MM.1S (cell line): ENCODE measurements around the gene SCN1A.

Experiments
- DNase-seq: peaks from one replicate; pipeline ENCODE4 v3.0.0-alpha.2; 2015
- H2AFZ ChIP-seq: fragments of 300-600 bp; sonication (generic); 2 replicates; pipeline ENCODE4 v1.6.0; 2016; ENCODE audit warnings: antibody characterized with exemption, low read length
- H3F3A ChIP-seq: fragments of 300-600 bp; sonication (generic); 2 replicates; pipeline ENCODE4 v1.6.1; 2016; ENCODE audit warnings: mild to moderate bottlenecking, antibody characterized with exemption, low read length, moderate library complexity, mixed read lengths; ENCODE audit not compliant: insufficient read depth
- H3K27ac ChIP-seq: fragments of 300-600 bp; sonication (generic); 2 replicates; pipeline ENCODE4 v1.5.1; 2016; ENCODE audit warnings: mild to moderate bottlenecking, low read length
- H3K27me3 ChIP-seq: fragments of 300-600 bp; sonication (generic); replicated peaks from 2 replicates; pipeline ENCODE4 v1.6.0; 2016; ENCODE audit warnings: low read length; ENCODE audit not compliant: insufficient read depth
- H3K36me3 ChIP-seq: fragments of 300-600 bp; sonication (generic); replicated peaks from 2 replicates; pipeline ENCODE4 v1.6.1; 2016; ENCODE audit warnings: mild to moderate bottlenecking, low read length, mixed read lengths; ENCODE audit not compliant: insufficient read depth
- H3K4me1 ChIP-seq: fragments of 300-600 bp; sonication (generic); 2 replicates; pipeline ENCODE4 v1.6.1; 2016; ENCODE audit warnings: low read length, mixed read lengths
- H3K4me2 ChIP-seq: fragments of 300-600 bp; sonication (generic); 2 replicates; pipeline ENCODE4 v1.6.0; 2016; ENCODE audit warnings: low read depth, low read length
- H3K4me3 ChIP-seq: fragments of 300-600 bp; sonication (generic); 2 replicates; pipeline ENCODE4 v1.5.1; 2016; ENCODE audit warnings: low read length, mixed read lengths
- H3K79me2 ChIP-seq: fragments of 300-600 bp; sonication (generic); 2 replicates; pipeline ENCODE4 v1.6.1; 2016; ENCODE audit warnings: mixed run types, low read length, mixed read lengths
- H3K9ac ChIP-seq: fragments of 300-600 bp; sonication (generic); 2 replicates; pipeline ENCODE4 v1.6.1; 2016; ENCODE audit warnings: low read length, mixed read lengths
- H3K9me2 ChIP-seq: fragments of 300-600 bp; sonication (generic); replicated peaks from 2 replicates; pipeline ENCODE4 v1.6.1; 2016; ENCODE audit warnings: mild to moderate bottlenecking, low read length, mixed read lengths; ENCODE audit not compliant: insufficient read depth
- H3K9me3 ChIP-seq: fragments of 300-600 bp; sonication (generic); replicated peaks from 2 replicates; pipeline ENCODE4 v1.6.1; 2016; ENCODE audit warnings: mild to moderate bottlenecking, low read length, mixed read lengths; ENCODE audit not compliant: insufficient read depth
- H4K20me1 ChIP-seq: fragments of 300-600 bp; sonication (generic); 2 replicates; pipeline ENCODE4 v1.6.1; 2016; ENCODE audit warnings: mild to moderate bottlenecking, low read length, moderate library complexity, mixed read lengths; ENCODE audit not compliant: insufficient read depth
- EZH2 ChIP-seq: fragments of 300-600 bp; sonication (generic); optimal IDR thresholded peaks from 2 replicates; pipeline ENCODE3; 2017; ENCODE audit warnings: low read depth, mild to moderate bottlenecking, antibody characterized with exemption, low read length, mixed read lengths
- EZH2phosphoT487 ChIP-seq: fragments of 300-600 bp; sonication (generic); IDR thresholded peaks from 2 replicates; pipeline ENCODE4 v1.6.1; 2018; ENCODE audit warnings: antibody characterized with exemption, low read length
- TF ChIP-seq, protein P1 (sequence below): fragments of 300-600 bp; sonication (generic); IDR thresholded peaks from 2 replicates; pipeline ENCODE4 v1.5.1; 2016; ENCODE audit warnings: antibody characterized with exemption, low read length, mixed read lengths

The SCN1A gene

GRCh38 chr2:166115589-166115988 lies 12.2 kb downstream of the SCN1A start:
- H3F3A ChIP-seq: no peaks in the 10 kb centered on the region; the same call in 1 of the 2 replicates
- peak; percentile 75 for DNase-seq
- peak overlapping the region; percentile 20; the same call in 1 of the 2 replicates for H3K9ac ChIP-seq
- peak overlapping the region; percentile 95 for H3K4me2 ChIP-seq
- no peaks in the 10 kb centered on the region for H3K27me3 ChIP-seq
- H3K79me2 ChIP-seq: no peaks in the 10 kb centered on the region
- H3K27ac ChIP-seq: peak overlapping the region; percentile 55; the same call in 1 of the 2 replicates
- no peak for TF ChIP-seq EZH2
- no peak for TF ChIP-seq EZH2phosphoT487
- TF ChIP-seq, protein P1, sequence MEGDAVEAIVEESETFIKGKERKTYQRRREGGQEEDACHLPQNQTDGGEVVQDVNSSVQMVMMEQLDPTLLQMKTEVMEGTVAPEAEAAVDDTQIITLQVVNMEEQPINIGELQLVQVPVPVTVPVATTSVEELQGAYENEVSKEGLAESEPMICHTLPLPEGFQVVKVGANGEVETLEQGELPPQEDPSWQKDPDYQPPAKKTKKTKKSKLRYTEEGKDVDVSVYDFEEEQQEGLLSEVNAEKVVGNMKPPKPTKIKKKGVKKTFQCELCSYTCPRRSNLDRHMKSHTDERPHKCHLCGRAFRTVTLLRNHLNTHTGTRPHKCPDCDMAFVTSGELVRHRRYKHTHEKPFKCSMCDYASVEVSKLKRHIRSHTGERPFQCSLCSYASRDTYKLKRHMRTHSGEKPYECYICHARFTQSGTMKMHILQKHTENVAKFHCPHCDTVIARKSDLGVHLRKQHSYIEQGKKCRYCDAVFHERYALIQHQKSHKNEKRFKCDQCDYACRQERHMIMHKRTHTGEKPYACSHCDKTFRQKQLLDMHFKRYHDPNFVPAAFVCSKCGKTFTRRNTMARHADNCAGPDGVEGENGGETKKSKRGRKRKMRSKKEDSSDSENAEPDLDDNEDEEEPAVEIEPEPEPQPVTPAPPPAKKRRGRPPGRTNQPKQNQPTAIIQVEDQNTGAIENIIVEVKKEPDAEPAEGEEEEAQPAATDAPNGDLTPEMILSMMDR: no peak
- H4K20me1 ChIP-seq: no peaks in the 10 kb centered on the region
- no peaks in the 10 kb centered on the region for H3K36me3 ChIP-seq
- peaks cover 10% of the 10 kb centered on the region for H3K4me1 ChIP-seq
- H2AFZ ChIP-seq: peak overlapping the region; percentile 97
- no peaks in the 10 kb centered on the region for H3K9me3 ChIP-seq
- peak overlapping the region; percentile 51 for H3K4me3 ChIP-seq
- no peaks in the 10 kb centered on the region for H3K9me2 ChIP-seq

DNA sequence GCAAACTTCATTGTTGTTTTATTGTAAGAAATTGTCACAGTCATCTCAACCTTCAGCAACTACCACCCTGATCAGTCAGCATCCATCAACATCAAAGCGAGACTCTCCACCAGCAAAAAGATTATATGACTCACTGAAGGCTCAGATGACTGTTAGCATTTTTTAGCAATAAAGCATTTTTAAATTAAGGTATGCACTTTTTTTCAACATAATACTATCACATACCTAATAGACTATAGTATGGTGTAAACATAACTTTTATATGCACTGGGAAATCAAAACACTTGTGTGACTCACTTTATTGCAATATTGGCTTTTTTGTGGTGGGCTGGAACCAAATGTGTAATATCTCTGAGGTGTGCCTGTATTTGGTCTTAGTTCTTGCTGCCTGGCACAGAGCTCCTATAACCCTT lies 15.6 kb downstream of the SCN1A start:
- H3K4me1 ChIP-seq: peaks cover 10% of the 10 kb centered on the region
- H3K9me3 ChIP-seq: no peaks in the 10 kb centered on the region
- no peak overlapping the region for H3K9ac ChIP-seq
- no peak overlapping the region for H3K4me3 ChIP-seq
- H3K9me2 ChIP-seq: no peaks in the 10 kb centered on the region
- no peaks in the 10 kb centered on the region; the same call in 1 of the 2 replicates for H3F3A ChIP-seq
- H3K27me3 ChIP-seq: no peaks in the 10 kb centered on the region
- DNase-seq: no peak
- no peaks in the 10 kb centered on the region for H4K20me1 ChIP-seq
- H2AFZ ChIP-seq: no peak overlapping the region
- H3K4me2 ChIP-seq: no peak overlapping the region
- H3K79me2 ChIP-seq: no peaks in the 10 kb centered on the region
- TF ChIP-seq EZH2 (no peak), EZH2phosphoT487 (no peak)
- TF ChIP-seq, protein P1: no peak
- H3K27ac ChIP-seq: no peak overlapping the region
- H3K36me3 ChIP-seq: no peaks in the 10 kb centered on the region

- Histone ChIP-seq H3K79me2 (no peaks in the 10 kb centered on the region), H3K9me2 (no peaks in the 10 kb centered on the region), H3K4me3 (no peak overlapping the region), H3F3A (no peaks in the 10 kb centered on the region), H3K9me3 (no peaks in the 10 kb centered on the region), H3K4me2 (no peak overlapping the region), H3K27me3 (no peaks in the 10 kb centered on the region), H3K4me1 (no peaks in the 10 kb centered on the region), H3K36me3 (no peaks in the 10 kb centered on the region), H4K20me1 (no peaks in the 10 kb centered on the region), H3K27ac (no peak overlapping the region), H3K9ac (no peak overlapping the region), H2AFZ (no peak overlapping the region)
- TF ChIP-seq, protein P1: no peak; the same call in 1 of the 2 replicates
- TF ChIP-seq EZH2: no peak
- no peak for TF ChIP-seq EZH2phosphoT487
- no peak for DNase-seq
Measured at GRCh38 chr2:166106431-166107015, 21.3 kb downstream of the SCN1A start.
